Measurements from ENCODE around the gene KCNQ1OT1. TPM values are rescaled to one million over a fixed set of nuclear protein-coding genes. Genes with fewer than 3 reads are reported as not detected.

Gene KCNQ1OT1
- total RNA-seq, 1 donor from 2014 or later = 0.57 TPM

DNA sequence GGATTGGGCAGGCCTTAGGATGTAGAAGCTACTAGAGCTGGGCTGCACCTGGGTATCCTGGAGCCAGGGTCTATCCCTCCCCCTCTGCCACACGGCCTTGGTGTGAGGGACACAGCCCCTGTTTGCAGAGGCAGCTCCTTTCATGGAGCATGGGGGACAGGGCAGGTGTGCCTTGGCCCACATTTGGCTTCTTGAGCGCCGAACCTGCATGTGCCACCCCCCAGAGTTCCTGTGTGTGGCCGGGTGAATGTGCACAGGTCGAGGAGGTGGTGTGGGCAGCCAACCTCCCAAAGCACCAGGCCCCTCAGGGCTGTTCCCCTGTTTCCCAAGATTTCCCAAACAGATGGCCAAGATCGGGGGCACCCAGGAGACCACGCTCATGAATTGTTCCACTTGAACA lies 7.9 kb upstream of the KCNQ1OT1 start:
- no peak for DNase-seq (ENCODE audit: low spot score)
- intact Hi-C loops (cut with DNase I) = no loop called here

DNA sequence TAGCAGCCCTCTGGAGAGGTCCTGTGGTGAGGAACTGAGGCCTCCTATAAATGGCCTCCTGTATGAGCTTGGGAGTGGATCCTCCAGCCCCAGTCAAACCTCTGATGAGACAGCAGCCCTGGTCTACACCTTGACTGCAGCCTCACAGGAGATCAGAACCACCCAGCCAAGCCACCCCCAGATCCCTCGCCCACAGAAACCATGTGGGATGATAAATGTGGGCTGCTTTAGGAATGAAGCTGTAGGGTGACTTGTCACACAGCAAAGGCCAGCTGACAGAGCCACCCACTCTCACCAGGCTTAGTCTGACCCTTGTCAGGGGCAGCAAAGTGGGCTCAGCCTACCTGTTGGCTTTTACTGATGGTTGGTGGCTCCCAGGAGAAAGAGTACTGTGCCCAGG lies 6.5 kb upstream of the KCNQ1OT1 start:
- intact Hi-C loops (cut with DNase I) = no loop called here
- DNase-seq (ENCODE audit: low spot score) = no peak

DNA sequence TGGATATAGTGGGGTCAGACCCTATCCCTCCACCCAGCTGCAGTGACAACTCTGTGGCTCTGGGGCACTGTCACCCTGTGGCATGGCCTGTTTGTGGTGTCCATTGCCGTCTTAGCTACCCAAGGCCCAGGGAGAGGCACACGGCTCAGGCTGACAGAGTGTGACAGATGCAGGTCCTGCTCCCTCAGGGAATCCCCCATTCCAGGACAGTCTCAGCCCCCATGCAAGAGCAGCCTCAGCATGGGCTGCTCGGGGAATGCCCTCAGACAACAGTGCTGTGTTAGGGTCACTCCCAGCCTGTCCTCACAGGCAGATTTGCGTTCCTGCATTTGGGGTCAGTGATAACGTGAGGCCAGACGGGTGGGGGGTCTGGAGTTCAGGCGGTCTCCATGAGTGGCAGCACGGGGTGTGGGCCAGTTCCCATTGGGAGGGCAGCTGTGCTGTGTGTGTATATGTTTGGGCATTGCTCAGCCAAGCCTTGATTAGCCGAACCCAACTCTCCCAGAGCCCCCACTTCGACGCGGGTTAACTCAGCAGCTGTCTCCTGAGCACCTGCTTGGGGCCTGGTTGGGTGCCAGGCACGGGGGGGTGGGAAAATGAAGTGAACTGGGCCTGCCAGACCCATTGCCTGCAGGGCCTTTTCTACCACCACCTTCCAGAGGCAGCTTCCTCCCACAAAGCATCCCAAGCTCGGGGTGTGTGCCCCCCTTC lies 5.3 kb upstream of the KCNQ1OT1 start:
- peak; percentile 6 for DNase-seq (ENCODE audit: low spot score)
- intact Hi-C loops (cut with DNase I) = no loop called here

DNA sequence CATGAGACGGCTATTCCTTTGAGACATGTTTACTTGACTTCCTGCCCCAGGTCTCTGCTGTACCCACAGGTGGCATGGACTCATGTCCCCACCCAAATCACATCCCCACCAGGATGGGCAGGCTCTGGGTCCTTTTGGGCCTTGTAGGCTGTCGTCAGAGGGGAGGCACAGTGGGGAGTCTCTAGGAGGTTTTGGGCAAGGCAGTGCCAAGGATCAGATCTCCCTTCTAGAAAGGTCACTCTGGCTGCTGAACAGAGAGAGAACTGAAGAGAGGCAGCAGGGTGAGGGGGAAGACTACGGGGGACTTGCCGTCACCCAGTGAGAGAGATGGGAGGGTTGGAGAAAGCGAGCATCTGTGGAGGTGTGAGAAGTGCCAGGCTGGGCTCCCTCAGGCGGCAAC lies 4.6 kb upstream of the KCNQ1OT1 start:
- intact Hi-C loops (cut with DNase I) = no loop called here
- DNase-seq (ENCODE audit: low spot score) = peak; percentile 35

DNA sequence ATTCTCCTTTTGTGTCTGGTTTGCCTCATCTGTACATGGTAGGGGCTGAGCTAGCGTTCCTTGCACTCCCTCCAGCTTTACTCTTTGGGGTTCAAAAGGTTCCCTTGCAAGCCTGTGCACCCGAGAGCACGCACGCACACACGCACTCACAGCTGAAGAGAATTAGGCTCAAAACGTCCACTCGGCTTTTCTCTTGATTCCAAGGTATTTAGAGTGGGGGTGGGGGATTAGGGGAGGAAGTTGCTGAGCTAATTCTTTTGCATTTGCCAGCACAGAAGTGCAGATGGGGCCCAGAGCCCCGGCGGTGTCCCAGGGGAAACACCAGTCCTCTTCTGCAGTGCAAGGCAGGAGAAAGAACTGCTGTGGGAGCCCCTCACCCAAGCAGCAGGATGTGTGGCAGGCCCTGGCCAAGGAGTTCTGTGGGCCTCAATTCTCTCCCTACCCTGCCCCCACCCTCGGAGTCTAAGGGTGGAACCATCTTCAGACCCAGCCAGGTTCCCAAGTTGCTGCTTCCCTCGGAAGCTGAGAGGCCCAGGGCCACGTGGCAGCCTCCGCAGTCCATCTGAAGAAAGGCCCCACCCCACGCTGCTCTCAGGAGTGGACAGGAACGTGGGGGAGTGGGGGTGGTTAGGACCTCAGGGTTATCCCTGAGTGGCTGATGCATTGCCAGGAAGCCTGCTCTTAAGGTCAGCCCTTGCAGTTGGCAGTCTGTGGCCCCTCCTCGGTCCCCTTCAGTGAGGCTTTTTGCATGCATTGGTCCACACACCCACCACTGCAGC lies 3.8 kb upstream of the KCNQ1OT1 start:
- DNase-seq (ENCODE audit: low spot score) = peak; percentile 14
- intact Hi-C loops (cut with DNase I) = no loop called here

DNA sequence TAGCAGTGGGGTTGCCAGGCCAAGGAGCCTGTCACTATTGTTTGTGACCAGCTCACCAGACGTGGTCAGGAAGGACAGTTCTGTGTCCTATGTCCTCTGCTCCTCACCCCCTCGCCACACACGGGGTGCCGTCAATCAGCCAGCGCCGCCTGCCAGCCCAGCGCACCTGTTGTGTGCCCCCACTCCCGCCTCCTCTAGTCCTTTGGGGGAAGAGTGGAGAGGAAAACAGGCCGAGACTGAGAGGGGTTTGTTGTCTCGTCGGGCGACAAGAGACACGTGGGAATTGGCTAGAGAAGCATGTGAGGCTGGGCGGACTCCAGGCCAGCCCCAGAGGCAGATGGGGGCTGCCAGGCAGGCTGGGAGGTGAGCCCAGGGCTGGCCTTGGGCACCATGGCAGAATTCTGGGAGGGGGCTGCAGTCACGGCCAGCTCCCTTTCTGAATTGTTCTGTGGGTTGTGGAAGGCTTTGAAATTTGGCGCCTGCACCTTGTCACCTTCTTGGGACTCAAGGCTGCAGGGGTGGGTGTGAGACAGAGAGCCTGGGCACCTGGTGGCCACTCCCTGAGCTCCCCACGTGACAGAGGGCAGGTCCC lies 3.1 kb upstream of the KCNQ1OT1 start:
- DNase-seq (ENCODE audit: low spot score) = peak; percentile 66
- intact Hi-C loops (cut with DNase I) = no loop called here

DNA sequence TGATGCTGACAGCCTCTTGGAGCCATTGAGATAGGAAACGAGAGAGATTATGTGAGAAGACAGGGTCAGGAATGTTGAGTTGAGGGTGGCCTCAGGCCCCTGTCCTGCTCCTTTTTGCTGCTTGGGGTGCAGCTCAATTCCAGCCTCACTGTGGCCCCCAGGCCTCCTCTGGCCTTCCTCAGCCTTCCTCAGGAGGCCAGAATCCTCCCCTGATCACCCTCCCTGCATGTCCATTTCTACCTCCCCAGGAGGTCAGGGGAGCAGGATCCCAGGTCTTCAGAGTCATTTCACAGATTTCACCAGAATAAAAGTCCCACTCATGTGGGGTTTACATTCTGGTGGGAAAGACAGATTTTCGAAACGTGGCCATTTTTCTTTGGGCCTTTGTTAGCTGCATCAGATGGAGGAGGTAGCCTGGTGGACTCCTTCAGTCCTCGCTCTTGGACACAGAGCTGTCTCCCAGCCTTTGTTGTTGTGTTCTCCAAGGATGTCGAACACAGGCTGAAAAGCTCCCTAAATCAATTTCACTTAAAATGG lies 2.2 kb upstream of the KCNQ1OT1 start:
- intact Hi-C loops (cut with DNase I) = no loop called here
- peak; percentile 20 for DNase-seq (ENCODE audit: low spot score)

DNA sequence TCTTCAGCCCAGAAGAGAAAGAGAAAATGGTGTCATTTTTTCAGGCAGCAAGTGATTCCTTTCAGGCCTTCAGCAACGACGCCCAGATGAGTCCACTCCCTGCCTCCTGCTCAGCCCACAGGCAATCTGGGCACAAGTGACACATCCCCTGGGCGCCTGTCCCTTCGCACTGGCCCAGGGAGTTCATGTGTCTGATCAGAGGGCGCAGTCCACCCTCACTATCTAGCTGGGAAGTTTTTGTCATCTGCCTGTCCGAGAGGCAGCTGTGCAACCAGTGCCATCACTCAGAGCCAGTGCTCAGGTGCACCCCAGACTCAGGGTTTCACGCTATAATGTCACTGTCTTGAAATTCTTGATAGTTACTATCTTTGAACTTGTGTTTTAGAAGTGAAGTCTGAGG lies 1.4 kb upstream of the KCNQ1OT1 start:
- peak; percentile 35 for DNase-seq (ENCODE audit: low spot score)
- intact Hi-C loops (cut with DNase I) = no loop called here

DNA sequence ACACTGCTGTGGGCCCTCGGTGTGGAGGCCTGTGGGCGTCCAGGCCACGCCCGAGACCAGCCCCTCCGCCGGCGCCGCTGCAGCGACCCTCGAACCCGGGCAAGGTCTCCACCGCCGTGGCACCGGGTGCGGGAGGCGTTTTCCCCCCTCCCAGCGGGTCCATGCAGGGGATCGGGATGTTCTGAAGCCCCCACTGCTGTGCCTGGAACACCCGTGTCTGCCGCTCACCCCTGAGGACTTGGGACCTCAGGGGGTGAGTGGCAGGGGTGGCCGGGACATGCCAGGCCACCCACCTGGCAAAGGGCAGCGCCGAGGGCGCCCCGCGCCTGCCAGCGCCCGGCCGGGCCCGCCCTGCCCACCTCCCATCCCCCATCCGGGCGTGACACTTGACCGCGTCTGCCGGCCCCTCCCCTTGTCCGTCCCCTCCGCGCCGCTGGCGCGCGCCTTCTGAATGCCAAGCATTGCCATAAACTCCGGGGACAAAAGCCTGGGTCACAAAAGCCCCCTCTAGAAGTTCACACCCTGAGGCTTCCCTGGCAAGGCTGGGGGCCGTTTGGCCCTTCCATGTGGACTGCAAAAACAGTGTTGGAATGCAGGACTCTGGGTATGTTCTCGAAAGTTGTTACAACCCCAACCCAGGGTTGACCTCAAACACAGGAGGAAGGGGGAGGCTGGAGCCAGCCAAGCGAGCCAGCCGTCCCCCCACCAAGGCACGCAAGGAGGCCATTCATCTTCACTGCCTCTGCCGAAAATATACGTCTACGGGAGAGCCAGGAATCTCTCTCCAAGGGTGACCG lies 819 bp upstream of the KCNQ1OT1 start:
- intact Hi-C loops (cut with DNase I) = no loop called here
- DNase-seq (ENCODE audit: low spot score) = peak; percentile 85

DNA sequence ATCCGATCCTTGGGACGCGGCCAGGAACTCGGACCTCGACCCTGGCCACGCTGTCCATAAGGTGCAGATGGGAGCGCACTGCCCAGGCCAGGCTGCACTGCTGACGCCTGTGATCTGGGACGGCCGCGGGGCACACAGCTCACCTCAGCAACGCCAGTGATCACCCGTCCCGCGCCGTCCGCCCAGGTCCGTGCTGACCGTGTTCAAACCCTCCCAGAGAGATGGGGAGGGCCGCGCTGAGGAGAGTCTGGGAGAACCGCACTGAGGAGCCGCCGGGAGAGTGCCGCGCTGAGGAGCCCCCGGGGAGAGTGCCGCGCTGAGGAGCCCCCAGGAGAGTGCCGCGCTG lies 636 bp downstream of the KCNQ1OT1 start:
- intact Hi-C loops (cut with DNase I) = loop anchor here (10.0 kb wide), 1 partner anchor 186 kb away; the partner anchor contains the start of gene CDKN1C
- DNase-seq (ENCODE audit: low spot score) = no peak

DNA sequence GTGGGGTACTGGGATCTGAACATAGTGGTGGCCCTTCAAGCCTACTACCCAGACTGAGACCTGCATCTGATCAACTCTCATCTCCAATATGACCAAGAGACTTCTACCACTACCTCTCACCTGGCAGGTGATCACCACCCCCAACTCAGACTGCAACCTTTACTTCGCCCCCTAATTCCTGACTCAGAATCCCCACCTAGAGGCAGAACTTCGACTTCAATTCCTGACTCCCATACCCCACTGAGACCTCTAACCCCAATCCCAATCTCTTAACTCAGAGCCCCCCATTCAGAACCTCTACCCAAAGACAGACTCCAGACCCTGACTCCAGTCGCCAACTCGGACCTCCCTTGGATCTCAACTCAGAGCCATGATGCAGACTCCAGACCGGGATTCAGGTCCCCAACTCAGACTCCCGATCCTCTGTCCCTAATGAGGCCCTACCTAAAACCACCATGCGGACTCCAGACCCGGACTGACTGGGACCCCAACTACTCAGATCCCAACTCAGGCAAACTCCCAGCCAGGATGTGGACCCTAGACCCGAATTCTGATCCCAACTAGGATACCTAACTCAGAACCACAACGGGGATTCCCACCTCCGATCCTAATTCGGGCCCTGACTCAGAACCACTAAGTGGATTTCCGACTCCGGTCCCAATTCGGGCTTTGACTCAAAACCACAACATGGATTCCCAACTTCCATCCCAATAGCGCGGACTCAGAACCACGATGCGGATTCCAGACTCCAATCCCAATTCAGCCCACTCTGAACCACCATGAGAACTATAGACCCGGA lies 1.2 kb downstream of the KCNQ1OT1 start:
- peak; percentile 72 for DNase-seq (ENCODE audit: low spot score)
- intact Hi-C loops (cut with DNase I) = loop anchor here (10.0 kb wide), 1 partner anchor 186 kb away; the partner anchor contains the start of gene CDKN1C

DNA sequence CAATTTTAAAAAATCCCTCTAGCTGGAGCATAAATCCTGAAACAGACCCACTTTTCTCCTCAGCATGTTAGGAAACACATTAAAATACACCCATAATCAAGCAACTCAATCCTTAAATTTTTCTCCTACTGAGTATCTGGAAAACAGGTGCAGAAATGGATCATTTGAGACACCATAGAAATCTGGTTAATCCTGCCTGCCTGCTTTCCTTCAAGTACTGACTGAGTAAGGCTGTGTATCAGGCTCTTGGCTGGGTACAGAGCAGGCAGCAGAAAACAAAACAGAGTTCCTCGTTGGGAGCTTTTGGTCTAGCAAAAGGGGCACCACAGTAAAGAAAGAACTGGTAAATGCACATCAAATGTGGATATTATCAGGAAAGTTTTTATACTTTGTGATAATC lies 1.9 kb downstream of the KCNQ1OT1 start:
- intact Hi-C loops (cut with DNase I) = loop anchor here (10.0 kb wide), 1 partner anchor 187 kb away; the partner anchor contains the start of gene CDKN1C

DNA sequence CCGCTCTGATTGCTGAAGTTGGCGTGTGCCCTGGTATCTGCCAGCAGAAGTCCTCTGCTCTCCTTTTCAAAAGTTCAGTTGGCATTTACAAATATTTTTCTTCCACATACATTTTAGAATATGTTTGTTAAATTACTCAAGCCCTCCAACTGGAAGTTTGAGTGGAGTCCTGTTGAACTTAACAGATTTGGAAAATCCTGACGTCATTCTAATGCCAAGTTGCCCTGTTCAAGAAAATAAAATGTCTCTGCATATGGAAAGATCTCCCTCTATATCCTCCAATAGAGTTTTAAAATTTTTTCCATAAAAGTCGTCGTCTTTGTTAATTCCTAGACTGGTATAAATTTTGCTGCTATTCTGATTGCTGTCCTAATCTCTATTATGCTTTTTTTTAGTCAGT lies 3.3 kb downstream of the KCNQ1OT1 start:
- intact Hi-C loops (cut with DNase I) = loop anchor here (10.0 kb wide), 1 partner anchor 188 kb away; the partner anchor contains the start of gene CDKN1C
- no peak for DNase-seq (ENCODE audit: low spot score)

More for the DNA sequence above, 1.9 kb downstream of the KCNQ1OT1 start:
- DNase-seq (ENCODE audit: low spot score) = no peak

DNA sequence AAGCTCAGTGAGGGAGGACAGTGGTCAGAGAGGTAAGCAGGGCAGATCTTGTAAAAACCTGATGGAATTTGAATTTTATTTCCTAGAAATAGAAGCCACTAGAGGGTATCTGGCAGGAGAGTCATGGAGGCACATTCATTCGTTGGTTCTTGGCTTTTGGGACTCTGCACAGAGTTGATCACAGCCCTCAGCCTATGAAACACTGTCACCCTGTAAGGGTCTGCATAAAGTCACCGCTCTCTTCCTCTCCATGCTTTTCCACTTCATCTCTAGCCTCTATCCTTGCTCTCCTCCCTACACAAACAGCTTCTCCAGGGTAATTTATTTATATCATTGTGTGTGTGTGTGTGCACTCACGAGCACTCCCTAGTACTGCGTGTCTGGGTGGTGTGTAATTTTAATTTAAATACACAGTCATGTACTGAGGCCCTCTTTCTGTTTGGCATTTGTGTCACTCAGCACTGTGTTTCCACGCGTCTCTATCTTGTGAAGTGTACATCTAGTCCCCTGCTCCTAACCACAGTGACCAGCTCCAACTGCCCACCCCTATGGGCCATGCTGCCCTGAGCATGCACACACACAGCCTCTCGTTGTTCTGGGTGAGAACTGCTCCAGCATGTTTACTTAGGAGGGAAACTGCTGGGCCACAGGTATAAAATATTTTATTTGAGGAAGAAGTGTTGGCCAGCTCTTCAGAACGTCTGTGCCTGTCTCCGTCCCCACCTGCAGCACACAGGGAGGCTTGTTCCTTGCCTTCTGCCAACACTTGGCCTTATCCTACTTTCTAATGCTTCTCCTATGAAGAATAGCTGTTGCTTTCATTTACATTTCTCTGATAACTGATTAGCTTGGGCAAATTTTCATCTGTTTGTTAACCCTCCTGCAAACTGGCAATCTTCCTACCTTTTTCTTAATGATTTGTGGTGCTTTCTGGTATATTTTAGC lies 4.5 kb downstream of the KCNQ1OT1 start:
- intact Hi-C loops (cut with DNase I) = loop anchor here (10.0 kb wide), 1 partner anchor 190 kb away; the partner anchor contains the start of gene CDKN1C
- DNase-seq (ENCODE audit: low spot score) = peak; percentile 50

DNA sequence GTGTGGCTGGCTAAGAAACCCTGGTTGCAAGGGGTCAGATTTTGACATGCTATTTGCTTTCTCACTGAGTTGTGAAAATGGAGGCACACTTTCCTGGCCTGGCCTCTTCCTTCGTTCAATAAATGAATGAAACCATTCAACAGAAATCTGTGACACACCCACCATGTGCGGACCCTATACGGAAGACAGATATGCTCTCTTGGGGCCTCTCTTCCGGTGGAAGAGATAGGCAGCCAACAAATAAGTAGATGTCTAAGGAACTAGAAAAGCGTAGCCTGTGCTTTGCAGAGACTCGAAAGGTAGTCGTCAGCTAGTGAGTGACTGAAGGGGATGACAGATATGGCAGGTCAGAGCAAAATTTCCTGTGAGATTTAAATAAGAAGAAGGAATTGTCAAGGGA lies 5.3 kb downstream of the KCNQ1OT1 start:
- no peak for DNase-seq (ENCODE audit: low spot score)
- intact Hi-C loops (cut with DNase I) = loop anchor here (10.0 kb wide), 1 partner anchor 190 kb away; the partner anchor contains the start of gene CDKN1C

DNA sequence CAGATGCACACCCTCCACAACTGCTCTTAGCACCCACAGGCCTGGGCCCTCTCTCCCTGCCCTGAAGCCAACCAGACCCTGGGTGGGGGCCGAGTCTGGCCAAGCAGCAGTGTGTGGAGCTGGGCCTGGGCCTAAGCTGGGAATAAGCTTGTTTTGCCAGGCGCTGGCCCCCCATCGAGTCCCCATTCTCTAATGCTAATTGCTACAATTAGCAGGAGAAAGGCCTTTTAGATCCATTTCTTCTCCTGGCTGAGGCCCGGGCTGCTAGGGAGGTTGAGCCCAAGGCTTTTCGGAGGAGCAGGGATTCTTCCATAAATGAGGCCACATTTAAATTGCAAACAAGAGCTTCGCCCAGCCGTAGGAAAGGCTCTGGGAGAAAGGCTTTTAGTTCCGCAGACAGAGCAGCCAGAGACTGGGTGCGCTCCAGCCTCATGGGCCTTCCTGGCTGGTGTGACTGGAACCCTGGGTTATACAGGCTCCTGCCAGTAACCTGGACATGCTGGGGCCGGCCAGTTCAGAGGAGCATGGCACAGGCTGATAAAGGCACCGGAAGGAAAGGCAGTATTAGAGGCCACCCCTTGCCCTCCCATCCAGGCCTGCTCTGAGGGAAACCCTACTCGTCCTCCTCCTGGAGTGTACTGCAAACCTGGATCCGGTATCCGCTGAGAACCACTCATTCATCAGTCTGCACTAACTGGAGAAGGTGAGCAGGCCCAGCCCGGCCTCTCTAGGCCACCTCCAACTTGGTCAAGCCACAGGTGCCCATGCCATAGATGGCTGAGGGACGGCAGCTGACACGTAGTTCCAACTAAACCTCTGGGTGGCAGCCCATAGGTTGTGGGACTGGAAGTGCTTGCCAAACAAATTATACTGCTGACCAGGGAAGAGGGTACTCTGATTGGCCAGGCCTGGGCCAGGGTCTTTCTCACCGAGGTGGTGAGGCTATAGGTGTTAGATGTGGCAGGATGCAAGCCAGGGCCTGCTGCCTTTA lies 6.2 kb downstream of the KCNQ1OT1 start:
- DNase-seq (ENCODE audit: low spot score) = peak; percentile 72
- intact Hi-C loops (cut with DNase I) = loop anchor here (10.0 kb wide), 1 partner anchor 191 kb away; the partner anchor contains the start of gene CDKN1C
